Measurements from ENCODE around the gene ZNF423.
"Not testable (repeated sequence)": the region's sequence is repeated elsewhere in the genome, so short reads cannot be mapped to it uniquely, and the experiment has no call there.

Gene ZNF423

GRCh38 chr16:49855822-49856671, at the start of gene ZNF423:
Gene ZNF423 (minus strand): TSS chr16:49856112. CDS start chr16:49855774, 338 bp downstream.
- no peak for DNase-seq (ENCODE audit: low read depth)

DNA sequence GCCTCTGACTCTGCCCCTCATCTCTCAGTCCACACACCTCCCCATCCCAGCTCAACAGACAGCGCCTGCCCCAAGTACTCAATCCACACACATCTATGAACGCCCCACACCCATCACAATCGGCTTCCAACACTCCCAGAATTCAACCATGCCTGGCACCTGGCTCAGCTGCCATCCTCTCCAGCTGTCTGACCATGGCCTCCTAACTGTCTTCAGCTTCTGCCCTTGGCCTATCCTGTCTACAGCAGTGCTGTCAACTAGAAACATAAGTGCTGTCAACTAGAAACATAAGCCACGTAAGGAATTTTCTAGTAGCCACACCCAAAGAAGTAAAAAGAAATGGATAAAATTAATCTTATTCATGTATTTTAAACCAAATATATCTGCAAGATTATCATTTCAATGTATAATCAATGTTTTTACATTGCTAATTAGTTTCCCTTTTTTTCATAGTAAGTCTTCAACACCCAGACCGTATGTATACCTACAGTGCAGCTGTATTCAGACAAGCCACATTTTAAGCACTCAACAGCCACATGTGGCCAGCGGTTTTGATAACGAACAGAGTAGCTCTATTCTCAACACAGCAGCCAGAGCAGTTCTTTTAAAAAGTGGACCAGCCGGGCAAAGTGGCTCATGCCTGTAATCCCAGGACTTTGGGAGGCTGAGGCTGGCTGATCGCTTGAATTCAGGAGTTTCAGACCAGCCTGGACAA, 48.6 kb upstream of the ZNF423 start:
- DNase-seq (ENCODE audit: low read depth): no peak

- no peak for DNase-seq (ENCODE audit: low read depth)
Measured at GRCh38 chr16:49902908-49903307, 47.0 kb upstream of the ZNF423 start.

DNA sequence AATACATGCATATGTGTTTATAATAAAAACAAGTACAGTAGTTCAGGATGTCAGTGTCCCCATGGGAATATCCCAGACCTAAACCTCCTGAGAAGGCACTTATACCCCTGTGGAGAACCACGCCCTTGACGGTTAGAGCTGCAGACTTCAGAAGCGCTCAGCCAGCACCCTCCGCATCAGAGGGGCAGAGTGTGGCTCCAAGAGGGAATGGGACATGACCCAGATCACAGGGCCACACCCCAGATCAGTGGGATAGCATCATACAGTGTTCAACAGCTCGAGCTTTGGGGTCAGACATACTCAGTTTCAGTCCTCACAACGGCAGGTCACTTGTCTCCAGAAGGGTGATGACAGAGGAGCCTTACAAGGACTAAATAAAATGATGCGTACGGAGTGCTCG, 45.8 kb upstream of the ZNF423 start:
- no peak for DNase-seq (ENCODE audit: low read depth)

DNA sequence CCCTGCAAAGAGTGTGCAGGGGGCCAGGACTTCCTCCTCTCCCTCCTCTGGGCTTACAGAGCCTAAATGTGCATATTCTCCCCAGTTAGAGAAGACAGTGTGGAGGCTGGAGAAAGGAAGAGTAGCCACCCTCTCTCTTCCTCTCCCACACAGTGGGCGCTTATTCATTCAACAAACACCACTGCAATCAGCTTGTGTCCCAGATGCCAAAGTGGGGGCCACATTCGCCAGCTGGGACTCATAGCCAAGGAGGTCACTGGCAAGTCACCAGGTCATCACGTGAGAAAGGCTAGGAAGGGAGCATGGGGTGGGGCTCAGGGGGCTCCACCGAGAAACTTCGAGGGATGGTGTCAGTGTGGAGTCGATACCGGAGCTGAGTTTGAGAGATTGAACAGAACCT, 45.0 kb upstream of the ZNF423 start:
- no peak for DNase-seq (ENCODE audit: low read depth)

- no peak for DNase-seq (ENCODE audit: low read depth)
Measured at GRCh38 chr16:49899991-49900695, 44.2 kb upstream of the ZNF423 start.

DNA sequence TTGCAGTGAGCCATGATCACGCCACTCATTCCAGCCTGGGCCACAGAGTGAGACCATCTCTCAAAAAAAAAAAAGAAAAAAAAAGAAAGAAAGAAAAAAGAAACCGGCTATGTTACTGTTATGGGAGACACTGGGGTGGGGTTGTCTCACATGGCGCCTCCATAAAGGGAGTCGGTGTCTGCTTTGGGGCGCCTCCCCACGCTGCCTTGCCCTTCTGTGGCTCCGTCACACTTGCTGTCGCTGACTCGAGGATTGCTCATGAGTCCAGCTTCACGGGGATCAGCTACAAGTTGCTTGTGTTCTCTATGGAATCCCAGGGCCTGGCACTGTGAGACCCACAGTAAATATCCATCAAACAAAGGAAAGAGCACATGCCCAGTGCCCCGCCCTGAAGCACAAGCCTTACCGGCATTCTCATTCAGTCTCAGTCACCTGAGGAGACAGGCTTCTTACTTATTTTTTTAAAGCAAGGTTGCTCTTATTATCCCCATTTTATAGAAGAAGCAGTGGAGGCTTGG, 40.6 kb upstream of the ZNF423 start:
- DNase-seq (ENCODE audit: low read depth): no peak

GRCh38 chr16:49890876-49891275, 35.0 kb upstream of the ZNF423 start:
- DNase-seq (ENCODE audit: low read depth): no peak

DNA sequence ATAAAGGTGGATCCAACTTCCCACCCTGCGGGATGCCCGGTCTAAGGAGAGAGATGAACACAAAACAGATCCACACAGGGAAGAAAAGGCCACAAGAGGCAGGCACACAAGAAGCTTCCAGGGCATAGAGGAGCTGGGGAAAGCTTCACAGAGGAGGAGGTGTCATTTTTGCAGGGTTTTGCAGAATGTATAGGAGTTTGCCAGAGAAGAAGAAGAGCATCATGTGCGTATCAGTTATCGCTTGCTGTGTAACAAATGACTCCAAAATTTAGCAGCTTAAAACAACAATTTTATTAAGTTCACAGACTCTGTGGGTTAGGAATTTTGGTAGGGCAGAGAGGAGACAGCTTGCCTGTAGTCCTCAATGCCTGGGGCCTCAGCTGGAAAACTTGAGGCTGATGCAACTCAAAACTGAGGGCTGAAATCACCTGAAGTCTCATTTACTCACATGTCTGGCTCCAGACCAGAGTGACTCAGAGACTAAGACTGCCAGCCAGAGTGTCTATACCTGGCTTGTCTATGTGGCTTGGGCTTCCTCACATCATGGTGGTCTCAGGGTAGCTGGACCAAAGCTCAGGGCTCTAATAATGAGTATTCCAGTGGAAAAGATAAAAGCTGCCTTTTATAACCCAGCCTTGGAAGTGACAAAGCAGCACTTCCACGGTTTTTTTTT, 33.9 kb upstream of the ZNF423 start:
- no peak for DNase-seq (ENCODE audit: low read depth)

GRCh38 chr16:49886554-49887094, 30.7 kb upstream of the ZNF423 start:
- no peak for DNase-seq (ENCODE audit: low read depth)

- DNase-seq (ENCODE audit: low read depth): no peak
Measured at GRCh38 chr16:49884033-49885015, 28.4 kb upstream of the ZNF423 start.

- DNase-seq (ENCODE audit: low read depth): no peak
Measured at GRCh38 chr16:49883076-49884014, 27.4 kb upstream of the ZNF423 start.

DNA sequence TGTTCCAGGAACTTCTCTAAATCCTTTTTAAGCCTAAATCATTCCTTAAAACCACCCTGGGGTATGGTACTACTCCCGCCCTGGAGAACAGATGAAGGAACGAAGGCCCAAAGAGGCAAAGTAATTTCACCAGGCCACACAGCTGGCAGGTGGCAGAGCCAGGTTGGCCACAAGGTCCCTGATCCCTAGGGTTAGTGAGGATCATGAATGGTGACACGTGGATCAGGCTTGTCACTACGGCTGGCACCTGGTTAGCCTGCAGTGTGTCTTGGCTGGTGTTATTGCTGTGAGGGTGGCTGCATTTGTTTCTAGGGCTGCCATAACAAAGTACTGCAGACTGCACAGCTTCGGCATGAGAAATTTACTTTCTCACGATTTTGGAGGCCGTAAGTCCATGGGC, 26.0 kb upstream of the ZNF423 start:
- no peak for DNase-seq (ENCODE audit: low read depth)

- DNase-seq (ENCODE audit: low read depth): not testable (repeated sequence)
Measured at GRCh38 chr16:49878540-49878939, 22.6 kb upstream of the ZNF423 start.

DNA sequence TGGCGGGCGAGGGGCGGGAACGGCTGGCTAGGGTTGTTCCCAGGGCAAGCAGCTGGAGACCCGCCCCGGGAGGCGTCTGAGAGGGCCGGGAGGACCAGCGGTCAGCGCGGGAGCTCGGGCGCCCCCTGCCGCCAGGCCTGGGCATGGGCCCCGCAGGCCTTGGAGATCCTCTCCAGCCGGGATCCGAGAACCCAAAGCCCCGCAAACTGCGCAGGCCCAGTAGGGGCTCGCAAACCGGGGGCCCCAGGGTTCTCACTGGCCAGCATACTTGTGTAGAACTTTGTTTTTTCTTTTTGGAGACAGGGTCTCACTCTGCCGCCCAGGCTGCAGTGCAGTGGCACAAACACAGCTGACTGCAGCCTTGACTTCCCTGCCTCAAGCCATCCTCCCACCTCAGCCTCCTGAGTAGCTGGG, 20.8 kb upstream of the ZNF423 start:
- no peak for DNase-seq (ENCODE audit: low read depth)

- no peak for DNase-seq (ENCODE audit: low read depth)
Measured at GRCh38 chr16:49875806-49876715, 20.1 kb upstream of the ZNF423 start.

GRCh38 chr16:49874613-49875237, 18.8 kb upstream of the ZNF423 start:
- DNase-seq (ENCODE audit: low read depth): no peak

DNA sequence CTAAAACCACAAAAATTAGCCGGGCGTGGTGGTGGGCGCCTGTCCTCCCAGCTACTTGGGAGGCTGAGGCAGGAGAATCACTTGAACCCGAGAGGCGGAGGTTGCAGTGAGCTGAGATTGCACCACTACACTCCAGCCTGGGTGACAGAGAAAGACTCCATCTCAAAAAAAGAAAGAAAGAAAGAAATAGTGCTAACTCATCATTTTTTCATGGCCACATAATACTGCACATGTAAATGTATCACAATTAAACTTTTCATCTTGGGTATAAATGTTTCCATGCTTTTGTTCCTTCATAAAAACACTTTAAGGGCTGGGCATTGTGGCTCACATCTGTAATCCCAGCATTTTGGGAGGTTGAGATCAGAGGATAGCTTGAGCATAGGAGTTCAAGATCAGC, 15.9 kb upstream of the ZNF423 start:
- DNase-seq (ENCODE audit: low read depth): not testable (repeated sequence)

All from stromal cell of bone marrow (primary cell).